Measurements from ENCODE around the gene PLEKHH1.

DNA sequence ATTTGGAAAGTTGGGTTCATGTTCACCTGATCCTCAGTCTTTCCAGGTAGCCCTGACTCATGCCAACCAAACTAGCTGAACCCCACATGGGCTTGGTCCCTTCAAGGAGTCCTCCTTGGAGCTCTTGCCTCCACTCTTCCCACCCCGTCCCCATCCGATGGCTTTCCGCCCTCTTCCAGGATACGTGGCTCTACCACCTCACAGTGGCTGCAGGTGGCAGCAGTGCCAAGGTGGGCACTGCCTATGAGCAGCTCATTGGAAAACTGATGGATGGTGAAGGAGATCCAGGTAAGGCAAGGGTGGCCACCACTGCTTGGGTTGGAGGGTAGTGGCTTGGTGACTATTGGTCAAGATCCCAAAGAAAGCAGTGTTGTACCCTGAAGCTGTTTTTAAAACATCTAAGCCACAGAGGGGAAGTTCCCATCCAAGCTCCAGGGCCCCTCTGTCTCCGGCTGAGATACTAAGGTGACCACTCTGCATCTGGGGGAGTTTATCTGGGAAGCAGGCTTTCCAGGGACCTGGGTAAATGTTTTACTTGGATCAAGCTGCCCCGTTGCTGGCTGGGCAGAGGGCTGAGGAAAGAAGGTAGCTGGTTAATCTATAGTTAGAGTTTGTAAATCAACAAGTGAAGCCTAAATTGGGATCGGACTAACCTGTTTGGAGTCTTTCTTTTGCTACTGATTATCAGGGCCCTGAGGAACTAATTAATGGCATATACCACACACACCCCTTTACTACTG, 43.3 kb downstream of the PLEKHH1 start:
- no peak for TF ChIP-seq CTCF (IDR thresholded peaks at IDR 0.05)
- no peak for TF ChIP-seq ZFX (IDR thresholded peaks at IDR 0.05; ENCODE audit: borderline replicate concordance)
